Measurements from ENCODE around the gene NDST1.

- TF ChIP-seq POLR2A (IDR thresholded peaks at IDR 0.05) (no peak), EP300 (IDR thresholded peaks at IDR 0.05; ENCODE audit: low read depth) (no peak), CTCF (IDR thresholded peaks at IDR 0.05) (no peak)
Observed at GRCh38 chr5:150588596-150588890, 80.6 kb downstream of the NDST1 start.

All from transverse colon (tissue), 3 donors.